Body of pancreas (tissue), 4 donors: ENCODE measurements around the gene CAMK2A.

Source experiments
- CTCF ChIP-seq, 7 experiments: fragments of 450-650 bp in 4 of 7; fragments of 200-600 bp in 3 of 7; sonication (generic) in 3 of 7; IDR thresholded peaks; one replicate each; pipeline ENCODE4 v1.5.1; 2016 to 2019; ENCODE audit warnings: antibody characterized with exemption in 7 of 7
- POLR2A ChIP-seq, 3 donors: fragments of 450-650 bp; IDR thresholded peaks; one replicate each; pipeline ENCODE4 v1.6.1; 2016; ENCODE audit warnings: antibody characterized with exemption in 3 of 3, mild to moderate bottlenecking in 2 of 3

GRCh38 chr5:150235500-150235854 is 54.1 kb downstream of the CAMK2A start:
- TF ChIP-seq POLR2A (IDR thresholded peaks at IDR 0.05) (no peak), CTCF (IDR thresholded peaks at IDR 0.05) (no peak)
